MM.1S (cell line): ENCODE measurements around the gene ALDH18A1.

Experiments
- DNase-seq: peaks from one replicate; pipeline ENCODE4 v3.0.0-alpha.2; 2015
- H2AFZ ChIP-seq: fragments of 300-600 bp; sonication (generic); 2 replicates; pipeline ENCODE4 v1.6.0; 2016; ENCODE audit warnings: antibody characterized with exemption, low read length
- H3F3A ChIP-seq: fragments of 300-600 bp; sonication (generic); 2 replicates; pipeline ENCODE4 v1.6.1; 2016; ENCODE audit warnings: mild to moderate bottlenecking, antibody characterized with exemption, low read length, moderate library complexity, mixed read lengths; ENCODE audit not compliant: insufficient read depth
- H3K27ac ChIP-seq: fragments of 300-600 bp; sonication (generic); 2 replicates; pipeline ENCODE4 v1.5.1; 2016; ENCODE audit warnings: mild to moderate bottlenecking, low read length
- H3K27me3 ChIP-seq: fragments of 300-600 bp; sonication (generic); replicated peaks from 2 replicates; pipeline ENCODE4 v1.6.0; 2016; ENCODE audit warnings: low read length; ENCODE audit not compliant: insufficient read depth
- H3K36me3 ChIP-seq: fragments of 300-600 bp; sonication (generic); replicated peaks from 2 replicates; pipeline ENCODE4 v1.6.1; 2016; ENCODE audit warnings: mild to moderate bottlenecking, low read length, mixed read lengths; ENCODE audit not compliant: insufficient read depth
- H3K4me1 ChIP-seq: fragments of 300-600 bp; sonication (generic); 2 replicates; pipeline ENCODE4 v1.6.1; 2016; ENCODE audit warnings: low read length, mixed read lengths
- H3K4me2 ChIP-seq: fragments of 300-600 bp; sonication (generic); 2 replicates; pipeline ENCODE4 v1.6.0; 2016; ENCODE audit warnings: low read depth, low read length
- H3K4me3 ChIP-seq: fragments of 300-600 bp; sonication (generic); 2 replicates; pipeline ENCODE4 v1.5.1; 2016; ENCODE audit warnings: low read length, mixed read lengths
- H3K79me2 ChIP-seq: fragments of 300-600 bp; sonication (generic); 2 replicates; pipeline ENCODE4 v1.6.1; 2016; ENCODE audit warnings: mixed run types, low read length, mixed read lengths
- H3K9ac ChIP-seq: fragments of 300-600 bp; sonication (generic); 2 replicates; pipeline ENCODE4 v1.6.1; 2016; ENCODE audit warnings: low read length, mixed read lengths
- H3K9me2 ChIP-seq: fragments of 300-600 bp; sonication (generic); replicated peaks from 2 replicates; pipeline ENCODE4 v1.6.1; 2016; ENCODE audit warnings: mild to moderate bottlenecking, low read length, mixed read lengths; ENCODE audit not compliant: insufficient read depth
- H3K9me3 ChIP-seq: fragments of 300-600 bp; sonication (generic); replicated peaks from 2 replicates; pipeline ENCODE4 v1.6.1; 2016; ENCODE audit warnings: mild to moderate bottlenecking, low read length, mixed read lengths; ENCODE audit not compliant: insufficient read depth
- H4K20me1 ChIP-seq: fragments of 300-600 bp; sonication (generic); 2 replicates; pipeline ENCODE4 v1.6.1; 2016; ENCODE audit warnings: mild to moderate bottlenecking, low read length, moderate library complexity, mixed read lengths; ENCODE audit not compliant: insufficient read depth
- CTCF ChIP-seq: fragments of 300-600 bp; sonication (generic); IDR thresholded peaks from 2 replicates; pipeline ENCODE4 v1.5.1; 2016; ENCODE audit warnings: antibody characterized with exemption, low read length, mixed read lengths
- EZH2 ChIP-seq: fragments of 300-600 bp; sonication (generic); optimal IDR thresholded peaks from 2 replicates; pipeline ENCODE3; 2017; ENCODE audit warnings: low read depth, mild to moderate bottlenecking, antibody characterized with exemption, low read length, mixed read lengths
- EZH2phosphoT487 ChIP-seq: fragments of 300-600 bp; sonication (generic); IDR thresholded peaks from 2 replicates; pipeline ENCODE4 v1.6.1; 2018; ENCODE audit warnings: antibody characterized with exemption, low read length

ALDH18A1 gene

GRCh38 chr10:95606922-95607321, 49.6 kb downstream of the ALDH18A1 start:
- TF ChIP-seq CTCF: no peak
- no peak for TF ChIP-seq EZH2
- no peak for TF ChIP-seq EZH2phosphoT487
- Histone ChIP-seq H3K4me3 (no peak overlapping the region), H4K20me1 (no peaks in the 10 kb centered on the region), H3K27me3 (no peaks in the 10 kb centered on the region), H3K27ac (no peak overlapping the region), H3F3A (no peaks in the 10 kb centered on the region), H3K36me3 (no peaks in the 10 kb centered on the region; the same call in 1 of the 2 replicates), H3K4me2 (no peak overlapping the region), H3K79me2 (no peaks in the 10 kb centered on the region), H3K4me1 (no peaks in the 10 kb centered on the region), H3K9me2 (no peaks in the 10 kb centered on the region), H2AFZ (no peak overlapping the region), H3K9ac (no peak overlapping the region), H3K9me3 (no peaks in the 10 kb centered on the region)
- no peak for DNase-seq

- H3F3A ChIP-seq: no peaks in the 10 kb centered on the region
- DNase-seq: no peak
- no peak overlapping the region for H3K4me2 ChIP-seq
- H3K4me1 ChIP-seq: no peaks in the 10 kb centered on the region
- no peak overlapping the region for H3K27ac ChIP-seq
- no peaks in the 10 kb centered on the region; the same call in 1 of the 2 replicates for H3K36me3 ChIP-seq
- H3K4me3 ChIP-seq: no peak overlapping the region
- no peaks in the 10 kb centered on the region for H3K9me2 ChIP-seq
- H2AFZ ChIP-seq: no peak overlapping the region
- no peaks in the 10 kb centered on the region for H3K79me2 ChIP-seq
- H3K9me3 ChIP-seq: no peaks in the 10 kb centered on the region
- no peaks in the 10 kb centered on the region for H3K27me3 ChIP-seq
- no peak overlapping the region for H3K9ac ChIP-seq
- TF ChIP-seq EZH2phosphoT487 (no peak), CTCF (no peak), EZH2 (no peak)
- H4K20me1 ChIP-seq: no peaks in the 10 kb centered on the region
These were observed 51.3 kb downstream of the ALDH18A1 start for GRCh38 chr10:95605163-95605562.

GRCh38 chr10:95604630-95605029, 51.9 kb downstream of the ALDH18A1 start:
- H3K9me2 ChIP-seq: no peaks in the 10 kb centered on the region
- H2AFZ ChIP-seq: no peak overlapping the region
- no peaks in the 10 kb centered on the region for H3F3A ChIP-seq
- no peak overlapping the region for H3K4me2 ChIP-seq
- no peak for DNase-seq
- H4K20me1 ChIP-seq: no peaks in the 10 kb centered on the region
- H3K79me2 ChIP-seq: no peaks in the 10 kb centered on the region
- no peaks in the 10 kb centered on the region; the same call in 1 of the 2 replicates for H3K36me3 ChIP-seq
- H3K4me1 ChIP-seq: no peaks in the 10 kb centered on the region
- H3K27ac ChIP-seq: no peak overlapping the region
- H3K9me3 ChIP-seq: no peaks in the 10 kb centered on the region
- TF ChIP-seq CTCF: no peak
- no peak for TF ChIP-seq EZH2
- TF ChIP-seq EZH2phosphoT487: no peak
- no peak overlapping the region for H3K9ac ChIP-seq
- H3K27me3 ChIP-seq: no peaks in the 10 kb centered on the region
- no peak overlapping the region for H3K4me3 ChIP-seq
